ENCODE data around the gene C17orf58. TPM values are rescaled to one million over a fixed set of nuclear protein-coding genes. Genes with fewer than 3 reads are reported as not detected.
A peak's percentile ranks its signal among the peaks of the same experiment; 100 is the strongest.
"Not testable (repeated sequence)": the region's sequence is repeated elsewhere in the genome, so short reads cannot be mapped to it uniquely, and the experiment has no call there.

Gene C17orf58
- total RNA-seq = 22.7 and 23.0 TPM in 2 replicates

GRCh38 chr17:67996301-67997171 is at the start of gene C17orf58:
TSS of gene C17orf58 (minus strand) at chr17:67996469. CDS start at chr17:67996198, 271 bp downstream.
- Mint-ChIP-seq H3K27me3 (ENCODE audit: low read depth) (peaks cover 23% of the 10 kb centered on the region), H3K27ac (peak within 1 kb of the TSS; percentile 70), H3K4me3 (ENCODE audit: low read depth) (peak within 1 kb of the TSS; percentile 91), H3K4me1 (ENCODE audit: low read depth) (peaks cover 33% of the 10 kb centered on the region)
- H3K9me3 Mint-ChIP-seq; H3K36me3 Mint-ChIP-seq (ENCODE audit: low read depth); DNase-seq (ENCODE audit: low spot score): not testable (repeated sequence)
- intact Hi-C loops (cut with micrococcal nuclease) = loop anchor here (2.0 kb wide), 1 partner anchor 14 kb away; no protein-coding TSS in a partner anchor

GRCh38 chr17:68036304-68037147 is 40.3 kb upstream of the C17orf58 start:
- Mint-ChIP-seq H3K27ac (peak overlapping the region; percentile 96), H3K36me3 (ENCODE audit: low read depth) (peaks cover 54% of the 10 kb centered on the region), H3K9me3 (no peaks in the 10 kb centered on the region), H3K27me3 (ENCODE audit: low read depth) (no peaks in the 10 kb centered on the region), H3K4me1 (ENCODE audit: low read depth) (peaks cover 22% of the 10 kb centered on the region), H3K4me3 (ENCODE audit: low read depth) (peak overlapping the region; percentile 96)
- no peak for DNase-seq (ENCODE audit: low spot score)
- intact Hi-C loops (cut with micrococcal nuclease) = loop anchor here (5.0 to 10.0 kb wide), 2 partner anchors 68 to 319 kb away; partner anchors contain the start of gene NOL11

DNA sequence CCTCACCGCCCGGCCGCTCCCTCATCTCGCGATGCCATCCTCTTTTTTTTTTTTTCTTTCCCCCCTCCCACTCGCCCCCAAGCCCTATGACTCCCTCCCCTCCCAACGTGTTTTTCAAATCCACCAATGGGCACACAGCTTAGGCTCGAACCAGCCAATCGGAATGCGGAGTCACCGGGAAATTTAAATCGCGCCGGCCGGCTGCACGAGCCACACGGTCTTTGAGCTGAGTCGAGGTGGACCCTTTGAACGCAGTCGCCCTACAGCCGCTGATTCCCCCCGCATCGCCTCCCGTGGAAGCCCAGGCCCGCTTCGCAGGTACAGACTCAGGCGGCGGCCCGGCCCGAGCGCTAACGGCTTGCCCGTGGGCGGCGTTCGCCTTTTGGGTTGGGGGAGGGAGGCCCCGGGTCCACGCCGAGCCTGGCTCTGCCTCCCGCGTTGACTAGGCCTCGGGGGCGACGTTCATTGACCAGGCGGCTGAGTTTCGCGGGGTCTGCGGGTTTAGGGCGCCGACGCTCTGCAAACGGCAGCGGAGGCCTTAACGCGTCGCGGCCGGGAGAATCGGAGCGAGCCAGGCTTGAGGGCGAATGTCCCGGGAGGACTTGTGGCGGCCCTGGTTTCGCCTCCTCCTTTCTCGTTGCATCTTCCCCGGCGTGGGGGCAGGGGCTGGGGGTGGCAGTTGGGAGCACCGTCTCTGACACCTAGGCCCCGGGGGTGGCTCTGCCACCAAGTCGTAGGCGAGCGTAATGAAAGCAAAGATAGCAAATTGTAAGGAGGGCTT is 39.4 kb upstream of the C17orf58 start, which contains the start of gene KPNA2:
TSS of gene KPNA2 (plus strand) at position 213 of the 781 bp plus-strand sequence. CDS start 1,398 bp downstream, outside the sequence.
- peaks cover 48% of the 10 kb centered on the region for H3K36me3 Mint-ChIP-seq (ENCODE audit: low read depth)
- H3K4me1 Mint-ChIP-seq (ENCODE audit: low read depth) = peaks cover 22% of the 10 kb centered on the region
- peak within 1 kb of the TSS; percentile 96 for H3K4me3 Mint-ChIP-seq (ENCODE audit: low read depth)
- no peaks in the 10 kb centered on the region for H3K27me3 Mint-ChIP-seq (ENCODE audit: low read depth)
- no peaks in the 10 kb centered on the region for H3K9me3 Mint-ChIP-seq
- DNase-seq (ENCODE audit: low spot score) = peak; percentile 94
- intact Hi-C loops (cut with micrococcal nuclease) = loop anchor here (1.0 to 10.0 kb wide), 3 partner anchors 15 to 318 kb away; partner anchors contain the start of gene NOL11
- peak within 1 kb of the TSS; percentile 96 for H3K27ac Mint-ChIP-seq

DNA sequence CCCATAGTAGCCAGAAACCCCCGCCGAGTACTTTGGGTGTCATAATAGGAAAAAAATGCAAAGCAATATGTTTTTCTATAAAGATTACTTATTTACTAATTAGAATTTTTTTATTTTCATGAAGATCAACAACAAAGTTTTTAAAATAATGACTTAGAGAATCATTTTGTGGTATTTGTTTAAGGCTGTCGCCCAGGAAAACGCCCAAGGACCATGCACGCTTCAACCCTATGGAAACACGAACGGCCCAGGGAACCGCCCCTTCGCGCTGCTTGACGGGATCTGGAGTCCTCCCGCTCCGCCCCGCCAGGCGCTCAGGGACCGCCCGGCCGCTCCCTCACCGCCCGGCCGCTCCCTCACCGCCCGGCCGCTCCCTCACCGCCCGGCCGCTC is 38.9 kb upstream of the C17orf58 start:
- Mint-ChIP-seq H3K4me3 (ENCODE audit: low read depth) (peak overlapping the region; percentile 96), H3K9me3 (no peaks in the 10 kb centered on the region), H3K4me1 (ENCODE audit: low read depth) (peaks cover 20% of the 10 kb centered on the region), H3K36me3 (ENCODE audit: low read depth) (peaks cover 42% of the 10 kb centered on the region), H3K27me3 (ENCODE audit: low read depth) (no peaks in the 10 kb centered on the region), H3K27ac (peak overlapping the region; percentile 96)
- DNase-seq (ENCODE audit: low spot score) = no peak
- intact Hi-C loops (cut with micrococcal nuclease) = loop anchor here (1.0 to 10.0 kb wide), 3 partner anchors 15 to 318 kb away; partner anchors contain the start of gene NOL11

- peaks cover 36% of the 10 kb centered on the region for H3K36me3 Mint-ChIP-seq (ENCODE audit: low read depth)
- H3K27me3 Mint-ChIP-seq (ENCODE audit: low read depth) = no peaks in the 10 kb centered on the region
- intact Hi-C loops (cut with micrococcal nuclease) = loop anchor here (10.0 kb wide), 1 partner anchor 70 kb away; no protein-coding TSS in a partner anchor
- no peaks in the 10 kb centered on the region for H3K9me3 Mint-ChIP-seq
- H3K4me3 Mint-ChIP-seq (ENCODE audit: low read depth) = peak overlapping the region; percentile 21
- no peak overlapping the region for H3K27ac Mint-ChIP-seq
- no peak for DNase-seq (ENCODE audit: low spot score)
- peaks cover 17% of the 10 kb centered on the region for H3K4me1 Mint-ChIP-seq (ENCODE audit: low read depth)
Measured at GRCh38 chr17:68034452-68034776, 38.1 kb upstream of the C17orf58 start.

- intact Hi-C loops (cut with micrococcal nuclease) = loop anchor here (10.0 kb wide), 1 partner anchor 71 kb away; no protein-coding TSS in a partner anchor
- peaks cover 17% of the 10 kb centered on the region for H3K4me1 Mint-ChIP-seq (ENCODE audit: low read depth)
Measured at GRCh38 chr17:68033636-68034451, 37.6 kb upstream of the C17orf58 start.

DNA sequence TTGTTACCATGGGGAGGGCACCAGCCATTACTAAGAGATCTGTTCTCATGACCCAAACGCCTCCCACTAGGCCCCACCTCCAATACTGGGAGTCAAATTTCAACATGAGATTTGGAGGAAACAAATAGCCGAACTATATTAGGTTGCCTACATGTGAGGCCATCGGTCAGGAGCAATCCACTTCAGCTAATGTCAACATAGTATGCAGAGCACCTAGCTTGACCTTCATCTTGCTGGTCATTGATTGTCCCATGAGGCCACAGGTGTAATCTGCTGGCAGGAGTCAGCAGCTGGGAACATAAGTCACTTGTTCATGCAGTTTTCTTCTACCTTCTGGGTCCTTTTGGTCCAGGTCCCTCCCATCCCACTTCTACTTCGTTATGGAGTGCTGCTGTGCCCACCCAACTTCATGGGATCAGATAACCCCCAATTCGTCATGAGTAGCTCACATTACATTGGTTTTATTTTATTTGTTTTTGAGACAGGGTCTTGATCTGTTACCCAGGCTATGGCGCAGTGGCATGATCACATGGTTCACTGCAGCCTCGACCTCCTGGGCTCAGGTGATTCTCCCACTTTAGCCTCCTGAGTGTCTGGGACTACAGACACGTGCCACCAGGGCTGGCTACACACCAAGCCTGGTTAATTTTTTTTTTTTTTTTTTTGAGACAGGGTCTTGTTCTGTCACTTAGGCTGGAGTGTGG is 33.4 kb upstream of the C17orf58 start:
- intact Hi-C loops (cut with micrococcal nuclease) = loop anchor here (10.0 kb wide), 1 partner anchor 75 kb away; no protein-coding TSS in a partner anchor
- H3K4me3 Mint-ChIP-seq (ENCODE audit: low read depth) = no peak overlapping the region
- no peaks in the 10 kb centered on the region for H3K9me3 Mint-ChIP-seq
- peaks cover 3% of the 10 kb centered on the region for H3K27me3 Mint-ChIP-seq (ENCODE audit: low read depth)
- no peaks in the 10 kb centered on the region for H3K36me3 Mint-ChIP-seq (ENCODE audit: low read depth)
- no peaks in the 10 kb centered on the region for H3K4me1 Mint-ChIP-seq (ENCODE audit: low read depth)
- no peak overlapping the region for H3K27ac Mint-ChIP-seq
- no peak for DNase-seq (ENCODE audit: low spot score)

More at GRCh38 chr17:68033636-68034451, 37.6 kb upstream of the C17orf58 start:
- peaks cover 32% of the 10 kb centered on the region for H3K36me3 Mint-ChIP-seq (ENCODE audit: low read depth)
- no peak overlapping the region for H3K4me3 Mint-ChIP-seq (ENCODE audit: low read depth)
- no peak for DNase-seq (ENCODE audit: low spot score)
- no peaks in the 10 kb centered on the region for H3K9me3 Mint-ChIP-seq
- no peaks in the 10 kb centered on the region for H3K27me3 Mint-ChIP-seq (ENCODE audit: low read depth)
- no peak overlapping the region for H3K27ac Mint-ChIP-seq

DNA sequence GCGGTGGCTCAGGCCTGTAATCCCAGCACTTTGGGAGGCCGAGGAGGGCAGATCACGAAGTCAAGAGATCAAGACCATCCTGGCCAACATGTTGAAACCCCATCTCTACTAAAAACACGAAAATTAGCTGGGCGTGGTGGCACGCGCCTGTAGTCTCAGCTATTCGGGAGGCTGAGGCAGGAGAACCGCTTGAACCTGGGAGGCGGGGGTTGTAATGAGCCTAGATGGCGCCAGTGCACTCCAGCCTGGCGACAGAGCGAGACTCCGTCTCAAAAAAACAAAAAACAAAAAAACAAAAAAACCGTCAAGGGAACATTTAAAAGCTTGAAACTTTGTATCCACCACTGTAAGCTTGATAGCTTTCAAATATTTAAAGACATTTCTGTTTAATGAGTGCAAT is 26.3 kb upstream of the C17orf58 start:
- H3K27ac Mint-ChIP-seq; DNase-seq (ENCODE audit: low spot score); H3K36me3 Mint-ChIP-seq (ENCODE audit: low read depth); H3K27me3 Mint-ChIP-seq (ENCODE audit: low read depth); H3K4me3 Mint-ChIP-seq (ENCODE audit: low read depth); intact Hi-C loops (cut with micrococcal nuclease); H3K9me3 Mint-ChIP-seq: not testable (repeated sequence)
- H3K4me1 Mint-ChIP-seq (ENCODE audit: low read depth) = peaks cover 10% of the 10 kb centered on the region

DNA sequence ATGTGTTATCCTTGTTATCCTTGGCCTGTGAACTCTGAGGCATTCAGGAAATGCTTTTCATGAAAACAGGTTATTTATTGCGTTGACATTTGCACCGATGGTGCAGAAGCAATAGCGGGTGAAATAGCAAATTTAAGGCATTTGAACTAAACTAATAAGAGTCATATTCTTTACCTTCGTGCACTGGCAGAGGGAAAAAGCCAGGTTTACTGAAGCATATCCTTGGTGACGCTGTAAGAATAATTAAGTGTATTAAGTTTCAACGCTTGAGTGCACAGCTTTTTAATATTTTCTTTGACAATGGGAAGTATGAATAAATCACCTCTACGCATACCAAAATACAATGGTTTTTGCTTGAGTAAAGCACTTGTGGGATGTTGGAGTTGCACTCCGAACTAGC is 25.7 kb upstream of the C17orf58 start:
- H3K27ac Mint-ChIP-seq = no peak overlapping the region
- H3K4me3 Mint-ChIP-seq (ENCODE audit: low read depth) = peak overlapping the region; percentile 37
- DNase-seq (ENCODE audit: low spot score) = no peak
- no peaks in the 10 kb centered on the region for H3K36me3 Mint-ChIP-seq (ENCODE audit: low read depth)
- peaks cover 10% of the 10 kb centered on the region for H3K4me1 Mint-ChIP-seq (ENCODE audit: low read depth)
- peaks cover 6% of the 10 kb centered on the region for H3K27me3 Mint-ChIP-seq (ENCODE audit: low read depth)
- intact Hi-C loops (cut with micrococcal nuclease) = loop anchor here (2.0 kb wide), 1 partner anchor 27 kb away; no protein-coding TSS in a partner anchor
- H3K9me3 Mint-ChIP-seq = no peaks in the 10 kb centered on the region

DNA sequence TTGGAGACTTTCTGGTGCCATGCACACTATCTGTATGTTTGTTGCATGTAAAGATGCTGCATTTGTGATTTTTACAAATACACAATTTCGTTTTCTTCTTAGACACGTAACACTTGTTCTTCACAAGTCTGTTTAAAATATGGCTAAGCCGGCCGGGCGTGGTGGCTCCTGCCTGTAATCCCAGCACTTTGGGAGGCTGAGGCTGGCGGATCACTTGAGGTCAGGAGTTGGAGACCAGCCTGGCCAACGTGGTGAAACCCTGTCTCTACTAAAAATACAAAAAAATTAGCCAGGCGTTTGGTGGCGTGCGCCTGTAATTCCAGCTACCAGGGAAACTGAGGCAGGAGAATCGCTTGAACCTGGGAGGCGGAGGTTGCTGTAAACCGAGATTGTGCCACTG is 24.5 kb upstream of the C17orf58 start:
- not testable (repeated sequence) for H3K36me3 Mint-ChIP-seq (ENCODE audit: low read depth); H3K9me3 Mint-ChIP-seq; DNase-seq (ENCODE audit: low spot score); H3K27me3 Mint-ChIP-seq (ENCODE audit: low read depth)
- peak overlapping the region; percentile 81 for H3K27ac Mint-ChIP-seq
- intact Hi-C loops (cut with micrococcal nuclease) = loop anchor here (1.0 to 2.0 kb wide), 2 partner anchors 15 to 26 kb away; partner anchors contain the start of gene KPNA2
- H3K4me1 Mint-ChIP-seq (ENCODE audit: low read depth) = peaks cover 10% of the 10 kb centered on the region
- H3K4me3 Mint-ChIP-seq (ENCODE audit: low read depth) = peak overlapping the region; percentile 81

GRCh38 chr17:68020409-68020756 is 24.1 kb upstream of the C17orf58 start:
- Mint-ChIP-seq H3K4me3 (ENCODE audit: low read depth) (peak overlapping the region; percentile 81), H3K9me3 (no peaks in the 10 kb centered on the region), H3K36me3 (ENCODE audit: low read depth) (no peaks in the 10 kb centered on the region), H3K27ac (peak overlapping the region; percentile 81), H3K4me1 (ENCODE audit: low read depth) (peaks cover 10% of the 10 kb centered on the region), H3K27me3 (ENCODE audit: low read depth) (peaks cover 7% of the 10 kb centered on the region)
- DNase-seq (ENCODE audit: low spot score) = no peak
- intact Hi-C loops (cut with micrococcal nuclease) = loop anchor here (1.0 to 2.0 kb wide), 2 partner anchors 15 to 26 kb away; partner anchors contain the start of gene KPNA2

Data from activated T-helper 2 cell treated with anti-CD3 and anti-CD28 coated beads, Interferon-gamma antibody, Interleukin-2, Interleukin-4, amounts not matched to agents 10 μg/mL and 5 μg/mL and 100 μg/mL, durations not matched to agents 14 hours and 24 hours and 36 hours (primary cell).